ENCODE results near the gene ST8SIA2. TPM values are rescaled to one million over a fixed set of nuclear protein-coding genes. Genes with fewer than 3 reads are reported as not detected.

The ST8SIA2 gene
- total RNA-seq, 1 donor from 2014 or later: 4.5 TPM

GRCh38 chr15:92361321-92362000 is 32.2 kb upstream of the ST8SIA2 start:
- H3K27ac Mint-ChIP-seq (ENCODE audit: unreplicated experiment): no peak overlapping the region
- DNase-seq (ENCODE audit: low spot score): no peak

GRCh38 chr15:92362001-92362350 is 31.7 kb upstream of the ST8SIA2 start:
- Mint-ChIP-seq H3K27ac (ENCODE audit: unreplicated experiment) (no peak overlapping the region), H3K36me3 (ENCODE audit: low read depth) (no peaks in the 10 kb centered on the region), H3K27me3 (ENCODE audit: low read depth) (no peaks in the 10 kb centered on the region), H3K4me1 (ENCODE audit: low read depth) (peaks cover 20% of the 10 kb centered on the region), H3K4me3 (ENCODE audit: unreplicated experiment) (no peak overlapping the region), H3K9me3 (ENCODE audit: low read depth) (peaks cover 13% of the 10 kb centered on the region)
- no peak for DNase-seq (ENCODE audit: low spot score)
- TF ChIP-seq CTCF (IDR thresholded peaks at IDR 0.05): no peak

More at GRCh38 chr15:92361321-92362000, 32.2 kb upstream of the ST8SIA2 start:
- Mint-ChIP-seq H3K9me3 (ENCODE audit: low read depth) (peaks cover 7% of the 10 kb centered on the region), H3K4me3 (ENCODE audit: unreplicated experiment) (no peak overlapping the region), H3K27me3 (ENCODE audit: low read depth) (peaks cover 3% of the 10 kb centered on the region), H3K36me3 (ENCODE audit: low read depth) (no peaks in the 10 kb centered on the region), H3K4me1 (ENCODE audit: low read depth) (peaks cover 20% of the 10 kb centered on the region)
- TF ChIP-seq CTCF (IDR thresholded peaks at IDR 0.05): no peak

- Mint-ChIP-seq H3K9me3 (ENCODE audit: low read depth) (peaks cover 15% of the 10 kb centered on the region), H3K36me3 (ENCODE audit: low read depth) (no peaks in the 10 kb centered on the region), H3K27ac (ENCODE audit: unreplicated experiment) (peak overlapping the region; percentile 22), H3K27me3 (ENCODE audit: low read depth) (no peaks in the 10 kb centered on the region), H3K4me3 (ENCODE audit: unreplicated experiment) (no peak overlapping the region), H3K4me1 (ENCODE audit: low read depth) (peaks cover 20% of the 10 kb centered on the region)
- TF ChIP-seq CTCF (IDR thresholded peaks at IDR 0.05): no peak
- no peak for DNase-seq (ENCODE audit: low spot score)
These were observed 28.6 kb upstream of the ST8SIA2 start for GRCh38 chr15:92365084-92365483.

- Mint-ChIP-seq H3K4me3 (ENCODE audit: unreplicated experiment) (no peak overlapping the region), H3K4me1 (ENCODE audit: low read depth) (peaks cover 20% of the 10 kb centered on the region), H3K9me3 (ENCODE audit: low read depth) (peaks cover 15% of the 10 kb centered on the region), H3K36me3 (ENCODE audit: low read depth) (no peaks in the 10 kb centered on the region), H3K27ac (ENCODE audit: unreplicated experiment) (no peak overlapping the region), H3K27me3 (ENCODE audit: low read depth) (peaks cover 3% of the 10 kb centered on the region)
- TF ChIP-seq CTCF (IDR thresholded peaks at IDR 0.05): no peak
- DNase-seq (ENCODE audit: low spot score): no peak
These were observed 27.8 kb upstream of the ST8SIA2 start for GRCh38 chr15:92365906-92366305.

- Mint-ChIP-seq H3K9me3 (ENCODE audit: low read depth) (peaks cover 15% of the 10 kb centered on the region), H3K27ac (ENCODE audit: unreplicated experiment) (no peak overlapping the region), H3K4me3 (ENCODE audit: unreplicated experiment) (no peak overlapping the region), H3K36me3 (ENCODE audit: low read depth) (no peaks in the 10 kb centered on the region), H3K4me1 (ENCODE audit: low read depth) (peaks cover 20% of the 10 kb centered on the region), H3K27me3 (ENCODE audit: low read depth) (peaks cover 3% of the 10 kb centered on the region)
- no peak for TF ChIP-seq CTCF (IDR thresholded peaks at IDR 0.05)
- DNase-seq (ENCODE audit: low spot score): no peak
These were observed 27.3 kb upstream of the ST8SIA2 start for GRCh38 chr15:92366381-92366780.

All from chondrocyte (in vitro differentiated cells).